ENCODE data around the gene ATP11A. TPM values are rescaled to one million over a fixed set of nuclear protein-coding genes. Genes with fewer than 3 reads are reported as not detected.

The ATP11A gene
- total and polyA plus RNA-seq, 10 of the 15 experiments (the other 5 are each of a cell fraction or from before 2014, with no cell fraction given), result 1.4 to 69.6 (median 14.4) TPM

- RAD21 ChIA-PET (ENCODE audit: unreplicated experiment), result no interaction called here
- intact Hi-C loops (cut with micrococcal nuclease; ENCODE audit: unreplicated experiment) (no loop called here), in situ Hi-C loops (cut with MboI) (no loop called here)
- Histone ChIP-seq H4K20me1 (ENCODE audit: control insufficient read depth, insufficient read depth) (no peaks in the 10 kb centered on the region), H3K27me3 (replicated peaks in 1 of 2; ENCODE audit: control insufficient read depth in 2 of 2, insufficient read depth in 2 of 2, low read length in 1 of 2) (no peaks in the 10 kb centered on the region; a peak in 1 of 4 replicates), H3K79me2 (ENCODE audit: control insufficient read depth, insufficient read depth, low read length) (no peaks in the 10 kb centered on the region), H3K4me3 (no peak overlapping the region), H3K9me3 (replicated peaks; ENCODE audit: control insufficient read depth, insufficient read depth, low read length) (no peaks in the 10 kb centered on the region; the same call in 2 of the 3 replicates), H3K27ac (ENCODE audit: control insufficient read depth, insufficient read depth) (no peak overlapping the region), H3K9ac (ENCODE audit: control insufficient read depth, insufficient read depth, low read length) (no peak overlapping the region), H2AFZ (ENCODE audit: control insufficient read depth, low read depth, low read length) (no peak overlapping the region), H3K4me1 (ENCODE audit: control insufficient read depth, insufficient read depth, low read length) (no peaks in the 10 kb centered on the region), H3K4me2 (ENCODE audit: control insufficient read depth, insufficient read depth) (no peak overlapping the region), H3K36me3 (ENCODE audit: control insufficient read depth in 2 of 2, insufficient read depth in 2 of 2, low read length in 1 of 2) (no peaks in the 10 kb centered on the region)
- 14% methylated on average over 2 of the region's 2 CpGs for WGBS (ENCODE audit: insufficient coverage, insufficient replicate concordance, low lambda C conversion rate, missing lambda C conversion rate)
- BruUV-seq (replicated peaks), result no TSS peak
- TF ChIP-seq ZNF592 (IDR thresholded peaks at IDR 0.05) (no peak), ETV6 (conservative IDR thresholded peaks at IDR 0.05 in 1 of 2, IDR thresholded peaks at IDR 0.05 in 1 of 2; ENCODE audit: borderline replicate concordance in 1 of 2, low read depth in 1 of 2) (no peak), E4F1 (IDR thresholded peaks at IDR 0.05; ENCODE audit: borderline replicate concordance, partially characterized antibody) (no peak), RB1 (IDR thresholded peaks at IDR 0.05; ENCODE audit: borderline replicate concordance) (no peak), SIN3A (IDR thresholded peaks at IDR 0.05; ENCODE audit: low read depth, low read length) (no peak), CHD1 (IDR thresholded peaks at IDR 0.05; ENCODE audit: low read depth, low read length) (no peak), ESRRA (IDR thresholded peaks at IDR 0.05; ENCODE audit: low read length) (no peak), KAT2A (conservative IDR thresholded peaks at IDR 0.05; ENCODE audit: control insufficient read depth, low read depth, low read length) (no peak), JUNB (IDR thresholded peaks at IDR 0.05) (no peak), IRF3 (IDR thresholded peaks at IDR 0.05) (no peak)
- TF ChIP-seq, protein P1, sequence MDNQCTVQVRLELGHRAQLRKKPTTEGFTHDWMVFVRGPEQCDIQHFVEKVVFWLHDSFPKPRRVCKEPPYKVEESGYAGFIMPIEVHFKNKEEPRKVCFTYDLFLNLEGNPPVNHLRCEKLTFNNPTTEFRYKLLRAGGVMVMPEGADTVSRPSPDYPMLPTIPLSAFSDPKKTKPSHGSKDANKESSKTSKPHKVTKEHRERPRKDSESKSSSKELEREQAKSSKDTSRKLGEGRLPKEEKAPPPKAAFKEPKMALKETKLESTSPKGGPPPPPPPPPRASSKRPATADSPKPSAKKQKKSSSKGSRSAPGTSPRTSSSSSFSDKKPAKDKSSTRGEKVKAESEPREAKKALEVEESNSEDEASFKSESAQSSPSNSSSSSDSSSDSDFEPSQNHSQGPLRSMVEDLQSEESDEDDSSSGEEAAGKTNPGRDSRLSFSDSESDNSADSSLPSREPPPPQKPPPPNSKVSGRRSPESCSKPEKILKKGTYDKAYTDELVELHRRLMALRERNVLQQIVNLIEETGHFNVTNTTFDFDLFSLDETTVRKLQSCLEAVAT (IDR thresholded peaks at IDR 0.05), result no peak
- ATAC-seq (no peak), DNase-seq (ENCODE audit: low read depth, low spot score) (no peak), FAIRE-seq (no peak)
- CTCF ChIA-PET, result no interaction called here
- POLR2A ChIA-PET, result no interaction called here
- SMC1A ChIA-PET (ENCODE audit: uncharacterized antibody, unreplicated experiment), result no interaction called here
Measured at GRCh38 chr13:112902669-112903068, 212.8 kb downstream of the ATP11A start.

Measured in GM12878 (cell line).